PC-3 (cell line): ENCODE measurements around the gene MAP7D1. TPM values are rescaled to one million over a fixed set of nuclear protein-coding genes. Genes with fewer than 3 reads are reported as not detected.
A peak's percentile ranks its signal among the peaks of the same experiment; 100 is the strongest.

ENCODE experiments used
- ATAC-seq: fragments of 200-7000 bp; cut with Tn5 transposase; 2 replicates; pipeline ENCODE4 v1.9.1; 2020; ENCODE audit warnings: mild to moderate bottlenecking, moderate library complexity
- BruUV-seq: library from RNA; stranded (reverse); fragments of 400-500 nt; replicated peaks from 2 replicates; lab custom pipeline; 2021; lab: Mats Ljungman, UMichigan
- CTCF ChIA-PET: fragments of 300-600 bp; sonication (Branson Sonifier 250); formaldehyde crosslinking; loops from one replicate; lab custom pipeline; 2022; ENCODE audit warnings: antibody characterized with exemption; lab: Charles Lee
- POLR2A ChIA-PET: fragments of 300-600 bp; sonication (Branson Sonifier 250); formaldehyde crosslinking; loops from one replicate; lab custom pipeline; 2022; ENCODE audit warnings: antibody characterized with exemption; ENCODE audit not compliant: unreplicated experiment; lab: Charles Lee
- DNase-seq: peaks from one replicate; pipeline ENCODE4 v3.0.0-alpha.2; 2015
- H2AFZ ChIP-seq: fragments of 300-600 bp; sonication (generic); 2 replicates; pipeline ENCODE4 v1.6.0; 2016; ENCODE audit warnings: antibody characterized with exemption, low read length
- H3F3A ChIP-seq: fragments of 300-600 bp; sonication (generic); one replicate; pipeline ENCODE4 v1.6.0; 2017; ENCODE audit warnings: antibody characterized with exemption, low read length, control low read depth, mild to moderate bottlenecking; ENCODE audit not compliant: unreplicated experiment
- H3K27ac ChIP-seq: fragments of 300-600 bp; sonication (generic); 2 replicates; pipeline ENCODE4 v1.5.1; 2016; ENCODE audit warnings: mild to moderate bottlenecking, low read length
- H3K27me3 ChIP-seq: fragments of 300-600 bp; sonication (generic); 2 replicates; pipeline ENCODE4 v1.6.1; 2016; ENCODE audit warnings: low read length, mixed read lengths
- H3K36me3 ChIP-seq: fragments of 300-600 bp; sonication (generic); 2 replicates; pipeline ENCODE4 v1.6.1; 2016; ENCODE audit warnings: low read depth, mixed run types, low read length, mixed read lengths
- H3K4me1 ChIP-seq: fragments of 300-600 bp; sonication (generic); 2 replicates; pipeline ENCODE4 v1.5.1; 2016; ENCODE audit warnings: low read length; ENCODE audit not compliant: insufficient read depth
- H3K4me2 ChIP-seq: fragments of 300-600 bp; sonication (generic); 2 replicates; pipeline ENCODE4 v1.6.0; 2016; ENCODE audit warnings: low read length
- H3K4me3 ChIP-seq: fragments of 300-600 bp; sonication (generic); 2 replicates; pipeline ENCODE4 v1.5.1; 2016; ENCODE audit warnings: mild to moderate bottlenecking, low read length, mixed read lengths
- H3K79me2 ChIP-seq: fragments of 300-600 bp; sonication (generic); 2 replicates; pipeline ENCODE4 v1.6.1; 2017; ENCODE audit warnings: low read length, mixed read lengths
- H3K9ac ChIP-seq: fragments of 300-600 bp; sonication (generic); 2 replicates; pipeline ENCODE4 v1.6.0; 2016; ENCODE audit warnings: mild to moderate bottlenecking, low read length
- H3K9me2 ChIP-seq: fragments of 300-600 bp; sonication (generic); replicated peaks from 2 replicates; pipeline ENCODE4 v1.6.1; 2016; ENCODE audit warnings: mixed run types, low read length, mixed read lengths
- H3K9me3 ChIP-seq: fragments of 300-600 bp; sonication (generic); 2 replicates; pipeline ENCODE4 v1.6.1; 2016; ENCODE audit warnings: low read length, mixed read lengths
- H4K20me1 ChIP-seq: fragments of 300-600 bp; sonication (generic); 2 replicates; pipeline ENCODE4 v1.6.1; 2016; ENCODE audit warnings: low read length, mixed read lengths
- CTCF ChIP-seq: fragments of 300-600 bp; sonication (generic); conservative IDR thresholded peaks from 2 replicates; pipeline ENCODE4 v1.5.1; 2017; ENCODE audit warnings: antibody characterized with exemption, low read depth, mild to moderate bottlenecking, low read length
- EZH2 ChIP-seq: fragments of 300-600 bp; sonication (generic); IDR thresholded peaks from one replicate; pipeline ENCODE4 v1.6.1; 2017; ENCODE audit warnings: antibody characterized with exemption, mild to moderate bottlenecking, low read length; ENCODE audit not compliant: unreplicated experiment
- EZH2phosphoT487 ChIP-seq: fragments of 300-600 bp; sonication (generic); IDR thresholded peaks from 2 replicates; pipeline ENCODE4 v1.6.1; 2018; ENCODE audit warnings: mild to moderate bottlenecking, antibody characterized with exemption, low read length, borderline replicate concordance
- intact Hi-C: fragments of 100-400 bp; cut with micrococcal nuclease; formaldehyde crosslinking; loops from 2 replicates; pipeline ENCODE4 v1.9.0; 2023
- total RNA-seq: library from RNA; depleted of rRNA; stranded (reverse); fragments of >200 nt; gene quantifications from 2 replicates; pipeline ENCODE4 v1.2.3, GENCODE V29; 2014

The MAP7D1 gene
- total RNA-seq, 1 experiment from 2014 or later = 113 TPM

- Histone ChIP-seq H3K27me3 (no peaks in the 10 kb centered on the region), H3K9me2 (no peaks in the 10 kb centered on the region), H3K4me2 (no peak overlapping the region), H2AFZ (no peak overlapping the region), H4K20me1 (no peaks in the 10 kb centered on the region), H3K27ac (no peak overlapping the region), H3F3A (no peaks in the 10 kb centered on the region), H3K36me3 (no peaks in the 10 kb centered on the region), H3K4me1 (no peaks in the 10 kb centered on the region), H3K79me2 (no peaks in the 10 kb centered on the region), H3K9ac (no peak overlapping the region), H3K4me3 (no peak overlapping the region), H3K9me3 (no peaks in the 10 kb centered on the region)
- TF ChIP-seq EZH2 (no peak), EZH2phosphoT487 (no peak), CTCF (no peak)
- ATAC-seq = no peak
- BruUV-seq = no TSS peak
- intact Hi-C loops = no loop called here
- ChIA-PET CTCF (no interaction called here), POLR2A (no interaction called here)
- no peak for DNase-seq
These were observed 50.4 kb downstream of the MAP7D1 start for GRCh38 chr1:36206323-36206858.

- H3K9me2 ChIP-seq = no peaks in the 10 kb centered on the region
- H3K4me1 ChIP-seq = no peaks in the 10 kb centered on the region
- H3K9ac ChIP-seq = no peak overlapping the region
- H3K4me2 ChIP-seq = no peak overlapping the region
- no peak overlapping the region for H3K4me3 ChIP-seq
- TF ChIP-seq CTCF = no peak
- H3K79me2 ChIP-seq = no peaks in the 10 kb centered on the region
- H3K9me3 ChIP-seq = no peaks in the 10 kb centered on the region
- H2AFZ ChIP-seq = peak overlapping the region; percentile 66; the same call in 1 of the 2 replicates
- ATAC-seq (peak; percentile 89), DNase-seq (peak; percentile 32)
- BruUV-seq = no TSS peak
- CTCF ChIA-PET = no interaction called here
- intact Hi-C loops = no loop called here
- no peaks in the 10 kb centered on the region for H3K36me3 ChIP-seq
- H4K20me1 ChIP-seq = no peaks in the 10 kb centered on the region
- H3K27ac ChIP-seq = no peak overlapping the region
- no peaks in the 10 kb centered on the region for H3K27me3 ChIP-seq
- POLR2A ChIA-PET = no interaction called here
- no peaks in the 10 kb centered on the region for H3F3A ChIP-seq
These were observed 51.4 kb downstream of the MAP7D1 start for GRCh38 chr1:36207339-36207738.

- ATAC-seq (no peak), DNase-seq (no peak)
- Histone ChIP-seq H3K9me3 (no peaks in the 10 kb centered on the region), H3K9me2 (no peaks in the 10 kb centered on the region), H2AFZ (no peak overlapping the region), H3K36me3 (no peaks in the 10 kb centered on the region), H3K4me3 (no peak overlapping the region), H3K4me2 (no peak overlapping the region), H4K20me1 (no peaks in the 10 kb centered on the region), H3K9ac (no peak overlapping the region), H3K27ac (no peak overlapping the region), H3K79me2 (no peaks in the 10 kb centered on the region), H3K4me1 (no peaks in the 10 kb centered on the region), H3F3A (no peaks in the 10 kb centered on the region), H3K27me3 (no peaks in the 10 kb centered on the region)
- POLR2A ChIA-PET = no interaction called here
- intact Hi-C loops = no loop called here
- BruUV-seq = no TSS peak
- CTCF ChIA-PET = no interaction called here
- TF ChIP-seq EZH2phosphoT487 (no peak), EZH2 (no peak), CTCF (no peak)
These were observed 53.2 kb downstream of the MAP7D1 start for GRCh38 chr1:36208978-36209703.
